OCI-LY3 (cell line): ENCODE measurements around the gene ARHGAP27.

Experiments
- EZH2phosphoT487 ChIP-seq: fragments of 200-600 bp; shearing (Covaris generic); IDR thresholded peaks from 2 replicates; pipeline ENCODE4 v1.6.1; 2018; ENCODE audit warnings: antibody characterized with exemption, mixed run types, low read depth
- TF ChIP-seq, protein P1 (sequence below): fragments of 200-600, 300-600 bp; sonication (generic); IDR thresholded peaks from 2 replicates; pipeline ENCODE4 v1.5.1; 2014; ENCODE audit warnings: antibody characterized with exemption, low read length, low read depth

GRCh38 chr17:45410144-45411091, 22.3 kb downstream of the ARHGAP27 start:
- TF ChIP-seq, protein P1, sequence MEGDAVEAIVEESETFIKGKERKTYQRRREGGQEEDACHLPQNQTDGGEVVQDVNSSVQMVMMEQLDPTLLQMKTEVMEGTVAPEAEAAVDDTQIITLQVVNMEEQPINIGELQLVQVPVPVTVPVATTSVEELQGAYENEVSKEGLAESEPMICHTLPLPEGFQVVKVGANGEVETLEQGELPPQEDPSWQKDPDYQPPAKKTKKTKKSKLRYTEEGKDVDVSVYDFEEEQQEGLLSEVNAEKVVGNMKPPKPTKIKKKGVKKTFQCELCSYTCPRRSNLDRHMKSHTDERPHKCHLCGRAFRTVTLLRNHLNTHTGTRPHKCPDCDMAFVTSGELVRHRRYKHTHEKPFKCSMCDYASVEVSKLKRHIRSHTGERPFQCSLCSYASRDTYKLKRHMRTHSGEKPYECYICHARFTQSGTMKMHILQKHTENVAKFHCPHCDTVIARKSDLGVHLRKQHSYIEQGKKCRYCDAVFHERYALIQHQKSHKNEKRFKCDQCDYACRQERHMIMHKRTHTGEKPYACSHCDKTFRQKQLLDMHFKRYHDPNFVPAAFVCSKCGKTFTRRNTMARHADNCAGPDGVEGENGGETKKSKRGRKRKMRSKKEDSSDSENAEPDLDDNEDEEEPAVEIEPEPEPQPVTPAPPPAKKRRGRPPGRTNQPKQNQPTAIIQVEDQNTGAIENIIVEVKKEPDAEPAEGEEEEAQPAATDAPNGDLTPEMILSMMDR: no peak
- no peak for TF ChIP-seq EZH2phosphoT487
